SK-N-SH (cell line): ENCODE results near the gene CDK6. TPM values are rescaled to one million over a fixed set of nuclear protein-coding genes. Genes with fewer than 3 reads are reported as not detected.

Source experiments
- CTCF ChIA-PET: fragments of 300-600, 350-600 bp; formaldehyde crosslinking; extraction: SDS; loops from one replicate; lab custom pipeline; 2021; lab: Yijun Ruan, JAX
- POLR2A ChIA-PET: fragments of 350-600 bp; sonication (Branson Sonifier 250); formaldehyde crosslinking; extraction: SDS; loops from one replicate; lab custom pipeline; 2020; ENCODE audit warnings: antibody characterized with exemption, inconsistent platforms; lab: Yijun Ruan, JAX
- DNase-seq: peaks from one replicate; pipeline ENCODE4 v3.0.0; 2012
- H2AFZ ChIP-seq: fragments of 200-600 bp; sonication (generic); 2 replicates; pipeline ENCODE4 v1.8.1; 2016; ENCODE audit warnings: antibody characterized with exemption, mild to moderate bottlenecking, low read depth
- H3F3A ChIP-seq: fragments of 200-600 bp; sonication (generic); replicated peaks from 2 replicates; pipeline ENCODE3; 2016; ENCODE audit warnings: antibody characterized with exemption, mild to moderate bottlenecking; ENCODE audit not compliant: insufficient read depth
- H3K27ac ChIP-seq, 2 experiments: fragments of 200-500 bp in 1 of 2; fragments of 200-600 bp in 1 of 2; sonication (Bioruptor generic) in 1 of 2; sonication (generic), shearing (Covaris generic) in 1 of 2; 2 replicates each; pipeline versions ENCODE4 v1.5.1 to v1.6.1; 2014 to 2016; ENCODE audit warnings: low read depth in 2 of 2, inconsistent platforms in 1 of 2, low read length in 1 of 2, mild to moderate bottlenecking in 1 of 2, mixed read lengths in 1 of 2
- H3K27me3 ChIP-seq: fragments of 200-600 bp; sonication (generic), shearing (Covaris generic); 2 replicates; pipeline ENCODE4 v1.6.1; 2016; ENCODE audit warnings: mixed run types; ENCODE audit not compliant: insufficient read depth
- H3K36me3 ChIP-seq, 2 experiments: fragments of 200-500 bp in 1 of 2; fragments of 200-600 bp in 1 of 2; sonication (Bioruptor generic) in 1 of 2; sonication (generic) in 1 of 2; replicated peaks in 1 of 2; 2 replicates each; pipeline versions ENCODE3 to v1.5.1; 2014 to 2016; ENCODE audit warnings: low read length in 1 of 2, mild to moderate bottlenecking in 1 of 2; ENCODE audit not compliant: insufficient read depth in 2 of 2, control insufficient read depth in 1 of 2
- H3K4me1 ChIP-seq, 2 experiments: fragments of 200-500 bp in 1 of 2; fragments of 200-600 bp in 1 of 2; sonication (Bioruptor generic) in 1 of 2; sonication (generic), shearing (Covaris generic) in 1 of 2; 2 replicates each; pipeline versions ENCODE4 v1.5.1 to v1.6.1; 2014 to 2016; ENCODE audit warnings: low read depth in 1 of 2, low read length in 1 of 2, mixed run types in 1 of 2; ENCODE audit not compliant: insufficient read depth in 2 of 2, control insufficient read depth in 1 of 2
- H3K4me2 ChIP-seq: fragments of 200-600 bp; sonication (generic), shearing (Covaris generic); 2 replicates; pipeline ENCODE4 v1.6.1; 2017; ENCODE audit warnings: mixed run types
- H3K4me3 ChIP-seq, 2 experiments: fragments of 200-500 bp in 1 of 2; fragments of 200-600 bp in 1 of 2; sonication (Bioruptor generic) in 1 of 2; sonication (generic), shearing (Covaris generic) in 1 of 2; 2 replicates each; pipeline versions ENCODE4 v1.5.1 to v1.8.1; 2014 to 2016; ENCODE audit warnings: low read depth in 2 of 2, inconsistent platforms in 1 of 2, low read length in 1 of 2, mild to moderate bottlenecking in 1 of 2, mixed read lengths in 1 of 2, moderate library complexity in 1 of 2
- H3K79me2 ChIP-seq: fragments of 200-600 bp; sonication (generic); 2 replicates; pipeline ENCODE4 v1.8.1; 2017; ENCODE audit warnings: mild to moderate bottlenecking; ENCODE audit not compliant: insufficient read depth
- H3K9ac ChIP-seq: fragments of 200-600 bp; sonication (generic); 2 replicates; pipeline ENCODE4 v1.6.1; 2017; ENCODE audit warnings: mixed run types
- H3K9me2 ChIP-seq: fragments of 200-600 bp; sonication (generic); 2 replicates; pipeline ENCODE4 v1.6.1; 2017; ENCODE audit warnings: mixed run types
- H3K9me3 ChIP-seq: fragments of 200-600 bp; sonication (generic); 2 replicates; pipeline ENCODE4 v1.6.1; 2017; ENCODE audit warnings: mixed run types, mild to moderate bottlenecking, moderate library complexity
- H4K20me1 ChIP-seq: fragments of 200-600 bp; sonication (generic); 2 replicates; pipeline ENCODE4 v1.6.1; 2017; ENCODE audit warnings: mild to moderate bottlenecking, mixed run types; ENCODE audit not compliant: insufficient read depth
- CHD2 ChIP-seq: fragments of 150-350 bp; IDR thresholded peaks from 2 replicates; pipeline ENCODE4 v1.6.1; 2018; ENCODE audit warnings: low read length; ENCODE audit not compliant: partially characterized antibody
- ELF1 ChIP-seq: IDR thresholded peaks from 2 replicates; pipeline ENCODE4 v1.4.0; 2012
- FOSL2 ChIP-seq: IDR thresholded peaks from 2 replicates; pipeline ENCODE4 v1.4.0; 2012; ENCODE audit warnings: low read depth, mild to moderate bottlenecking, moderate library complexity, borderline replicate concordance
- FOXM1 ChIP-seq: IDR thresholded peaks from 2 replicates; pipeline ENCODE4 v1.4.0; 2012; ENCODE audit warnings: low read depth, mild to moderate bottlenecking
- GATA2 ChIP-seq: sonication (generic); formaldehyde crosslinking; IDR thresholded peaks from 2 replicates; pipeline ENCODE4 v1.5.0; 2020; ENCODE audit warnings: mild to moderate bottlenecking, missing genetic modification reagents
- JUND ChIP-seq: IDR thresholded peaks from 2 replicates; pipeline ENCODE4 v1.4.0; 2012
- MXI1 ChIP-seq: IDR thresholded peaks from 2 replicates; pipeline ENCODE4 v1.6.1; 2012; ENCODE audit warnings: mild to moderate bottlenecking, low read depth, low read length, improper control_type of control experiment
- POLR2AphosphoS5 ChIP-seq: IDR thresholded peaks from 2 replicates; pipeline ENCODE4 v1.6.1; 2012; ENCODE audit warnings: low read depth, low read length
- RXRA ChIP-seq: IDR thresholded peaks from 2 replicates; pipeline ENCODE4 v1.4.0; 2012; ENCODE audit warnings: low read depth, mild to moderate bottlenecking, borderline replicate concordance
- SMC3 ChIP-seq: IDR thresholded peaks from 2 replicates; pipeline ENCODE4 v1.6.1; 2012; ENCODE audit warnings: low read depth, low read length, improper control_type of control experiment
- TEAD4 ChIP-seq: IDR thresholded peaks from 2 replicates; pipeline ENCODE4 v1.4.0; 2012; ENCODE audit warnings: mild to moderate bottlenecking, borderline replicate concordance; ENCODE audit not compliant: insufficient read depth
- WGBS: methylation state at CpG from one replicate; pipeline ENCODE4 v1.1.6; 2017; ENCODE audit warnings: low lambda C conversion rate; 5-methylcytosine and 5-hydroxymethylcytosine counted together
- polyA plus RNA-seq, 3 experiments: library from polyadenylated mRNA; depleted of rRNA; stranded (reverse); fragments of >200 nt; gene quantifications; 2 replicates each; pipeline ENCODE4 v1.2.3, GENCODE V29; 2012
- TF ChIP-seq, protein P1 (sequence below): IDR thresholded peaks from 2 replicates; pipeline ENCODE4 v1.6.1; 2012; ENCODE audit warnings: mild to moderate bottlenecking, low read depth, low read length, moderate library complexity
- TF ChIP-seq, protein P2 (sequence below): IDR thresholded peaks from 2 replicates; pipeline ENCODE4 v1.4.0; 2012; ENCODE audit warnings: low read depth
- TF ChIP-seq, protein P3 (sequence below): fragments of 200-600 bp; sonication (generic); IDR thresholded peaks from 2 replicates; pipeline ENCODE4 v1.6.1; 2017; ENCODE audit warnings: antibody characterized with exemption, mild to moderate bottlenecking, moderate library complexity
- TF ChIP-seq, protein P4 (sequence below): IDR thresholded peaks from 2 replicates; pipeline ENCODE4 v1.4.0; 2012; ENCODE audit warnings: low read depth, borderline replicate concordance

CDK6 gene
- polyA plus RNA-seq, 1 of the 3 experiments (the other 2 are of a cell fraction), result 30.3 TPM

DNA sequence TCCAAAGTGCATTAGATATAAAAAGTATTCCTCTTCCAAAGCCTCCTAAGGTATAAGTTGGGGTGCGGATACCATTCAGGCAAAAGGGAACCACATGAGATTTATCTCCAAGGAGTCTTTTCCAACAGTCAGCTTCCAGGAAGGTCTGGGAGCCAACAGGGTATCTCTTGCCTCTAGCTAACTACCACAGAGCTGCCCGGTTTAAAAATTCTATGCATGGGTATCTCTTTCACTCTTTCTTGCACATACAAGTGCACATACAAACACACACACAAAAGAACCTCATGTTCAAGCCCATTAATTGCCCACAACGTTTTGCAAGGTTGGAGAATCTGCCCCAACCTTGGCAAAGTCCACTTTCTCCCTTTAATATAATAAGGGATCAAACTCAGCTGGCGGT is 80.7 kb downstream of the CDK6 start:
- no peak for DNase-seq
- WGBS, result 76% methylated on average over 4 of the region's 4 CpGs
- H3K9ac ChIP-seq, result no peak overlapping the region
- H3K4me3 ChIP-seq, result no peak overlapping the region
- no peak for TF ChIP-seq SMC3
- TF ChIP-seq, protein P1, sequence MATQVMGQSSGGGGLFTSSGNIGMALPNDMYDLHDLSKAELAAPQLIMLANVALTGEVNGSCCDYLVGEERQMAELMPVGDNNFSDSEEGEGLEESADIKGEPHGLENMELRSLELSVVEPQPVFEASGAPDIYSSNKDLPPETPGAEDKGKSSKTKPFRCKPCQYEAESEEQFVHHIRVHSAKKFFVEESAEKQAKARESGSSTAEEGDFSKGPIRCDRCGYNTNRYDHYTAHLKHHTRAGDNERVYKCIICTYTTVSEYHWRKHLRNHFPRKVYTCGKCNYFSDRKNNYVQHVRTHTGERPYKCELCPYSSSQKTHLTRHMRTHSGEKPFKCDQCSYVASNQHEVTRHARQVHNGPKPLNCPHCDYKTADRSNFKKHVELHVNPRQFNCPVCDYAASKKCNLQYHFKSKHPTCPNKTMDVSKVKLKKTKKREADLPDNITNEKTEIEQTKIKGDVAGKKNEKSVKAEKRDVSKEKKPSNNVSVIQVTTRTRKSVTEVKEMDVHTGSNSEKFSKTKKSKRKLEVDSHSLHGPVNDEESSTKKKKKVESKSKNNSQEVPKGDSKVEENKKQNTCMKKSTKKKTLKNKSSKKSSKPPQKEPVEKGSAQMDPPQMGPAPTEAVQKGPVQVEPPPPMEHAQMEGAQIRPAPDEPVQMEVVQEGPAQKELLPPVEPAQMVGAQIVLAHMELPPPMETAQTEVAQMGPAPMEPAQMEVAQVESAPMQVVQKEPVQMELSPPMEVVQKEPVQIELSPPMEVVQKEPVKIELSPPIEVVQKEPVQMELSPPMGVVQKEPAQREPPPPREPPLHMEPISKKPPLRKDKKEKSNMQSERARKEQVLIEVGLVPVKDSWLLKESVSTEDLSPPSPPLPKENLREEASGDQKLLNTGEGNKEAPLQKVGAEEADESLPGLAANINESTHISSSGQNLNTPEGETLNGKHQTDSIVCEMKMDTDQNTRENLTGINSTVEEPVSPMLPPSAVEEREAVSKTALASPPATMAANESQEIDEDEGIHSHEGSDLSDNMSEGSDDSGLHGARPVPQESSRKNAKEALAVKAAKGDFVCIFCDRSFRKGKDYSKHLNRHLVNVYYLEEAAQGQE, result no peak
- TF ChIP-seq ELF1, result no peak
- TF ChIP-seq, protein P2, sequence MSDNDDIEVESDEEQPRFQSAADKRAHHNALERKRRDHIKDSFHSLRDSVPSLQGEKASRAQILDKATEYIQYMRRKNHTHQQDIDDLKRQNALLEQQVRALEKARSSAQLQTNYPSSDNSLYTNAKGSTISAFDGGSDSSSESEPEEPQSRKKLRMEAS, result no peak
- TF ChIP-seq JUND, result no peak
- no peak for TF ChIP-seq FOXM1
- no peak for TF ChIP-seq CHD2
- TF ChIP-seq, protein P3, sequence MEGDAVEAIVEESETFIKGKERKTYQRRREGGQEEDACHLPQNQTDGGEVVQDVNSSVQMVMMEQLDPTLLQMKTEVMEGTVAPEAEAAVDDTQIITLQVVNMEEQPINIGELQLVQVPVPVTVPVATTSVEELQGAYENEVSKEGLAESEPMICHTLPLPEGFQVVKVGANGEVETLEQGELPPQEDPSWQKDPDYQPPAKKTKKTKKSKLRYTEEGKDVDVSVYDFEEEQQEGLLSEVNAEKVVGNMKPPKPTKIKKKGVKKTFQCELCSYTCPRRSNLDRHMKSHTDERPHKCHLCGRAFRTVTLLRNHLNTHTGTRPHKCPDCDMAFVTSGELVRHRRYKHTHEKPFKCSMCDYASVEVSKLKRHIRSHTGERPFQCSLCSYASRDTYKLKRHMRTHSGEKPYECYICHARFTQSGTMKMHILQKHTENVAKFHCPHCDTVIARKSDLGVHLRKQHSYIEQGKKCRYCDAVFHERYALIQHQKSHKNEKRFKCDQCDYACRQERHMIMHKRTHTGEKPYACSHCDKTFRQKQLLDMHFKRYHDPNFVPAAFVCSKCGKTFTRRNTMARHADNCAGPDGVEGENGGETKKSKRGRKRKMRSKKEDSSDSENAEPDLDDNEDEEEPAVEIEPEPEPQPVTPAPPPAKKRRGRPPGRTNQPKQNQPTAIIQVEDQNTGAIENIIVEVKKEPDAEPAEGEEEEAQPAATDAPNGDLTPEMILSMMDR, result no peak
- TF ChIP-seq POLR2AphosphoS5, result no peak
- no peak for TF ChIP-seq MXI1
- TF ChIP-seq RXRA, result no peak
- no peak for TF ChIP-seq GATA2 (CRISPR knock-in tag)
- no peak for TF ChIP-seq FOSL2
- no peak for TF ChIP-seq TEAD4
- TF ChIP-seq, protein P4, sequence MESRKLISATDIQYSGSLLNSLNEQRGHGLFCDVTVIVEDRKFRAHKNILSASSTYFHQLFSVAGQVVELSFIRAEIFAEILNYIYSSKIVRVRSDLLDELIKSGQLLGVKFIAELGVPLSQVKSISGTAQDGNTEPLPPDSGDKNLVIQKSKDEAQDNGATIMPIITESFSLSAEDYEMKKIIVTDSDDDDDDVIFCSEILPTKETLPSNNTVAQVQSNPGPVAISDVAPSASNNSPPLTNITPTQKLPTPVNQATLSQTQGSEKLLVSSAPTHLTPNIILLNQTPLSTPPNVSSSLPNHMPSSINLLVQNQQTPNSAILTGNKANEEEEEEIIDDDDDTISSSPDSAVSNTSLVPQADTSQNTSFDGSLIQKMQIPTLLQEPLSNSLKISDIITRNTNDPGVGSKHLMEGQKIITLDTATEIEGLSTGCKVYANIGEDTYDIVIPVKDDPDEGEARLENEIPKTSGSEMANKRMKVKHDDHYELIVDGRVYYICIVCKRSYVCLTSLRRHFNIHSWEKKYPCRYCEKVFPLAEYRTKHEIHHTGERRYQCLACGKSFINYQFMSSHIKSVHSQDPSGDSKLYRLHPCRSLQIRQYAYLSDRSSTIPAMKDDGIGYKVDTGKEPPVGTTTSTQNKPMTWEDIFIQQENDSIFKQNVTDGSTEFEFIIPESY, result no peak
- no peaks in the 10 kb centered on the region for H3K9me3 ChIP-seq
- peak overlapping the region; percentile 80 to 98; a peak in 3 of 4 replicates for H3K27ac ChIP-seq
- ChIA-PET POLR2A (no interaction called here), CTCF (interaction anchor here (0.6 to 2.5 kb wide), 8 partner anchors 10 to 1787 kb away, joined by 3 to 15 read pairs (median 4); no protein-coding TSS in a partner anchor)
- H3F3A ChIP-seq, result peaks cover 39% of the 10 kb centered on the region
- no peaks in the 10 kb centered on the region for H3K9me2 ChIP-seq
- no peaks in the 10 kb centered on the region for H3K27me3 ChIP-seq
- no peaks in the 10 kb centered on the region for H4K20me1 ChIP-seq
- H3K4me1 ChIP-seq, result peaks cover 28 to 31% of the 10 kb centered on the region in 2 experiments
- peaks cover 88% of the 10 kb centered on the region for H3K79me2 ChIP-seq
- H3K36me3 ChIP-seq, result peaks cover 14 to 48% of the 10 kb centered on the region in 2 experiments
- no peak overlapping the region for H2AFZ ChIP-seq
- H3K4me2 ChIP-seq, result no peak overlapping the region
